Embryonic facial prominence (tissue), 1 donor: ENCODE results near the gene GRM8.

Experiments used
- DNase-seq: peaks from one replicate; pipeline ENCODE4 v3.0.0-alpha.2; 2016; ENCODE audit errors: extremely low spot score

GRM8 gene

GRCh38 chr7:126806614-126807013 is 446.1 kb downstream of the GRM8 start:
- no peak for DNase-seq

GRCh38 chr7:126805351-126805750 is 447.4 kb downstream of the GRM8 start:
- no peak for DNase-seq

GRCh38 chr7:126804604-126805003 is 448.1 kb downstream of the GRM8 start:
- DNase-seq: no peak

GRCh38 chr7:126803990-126804389 is 448.8 kb downstream of the GRM8 start:
- no peak for DNase-seq

GRCh38 chr7:126803060-126803665 is 449.6 kb downstream of the GRM8 start:
- DNase-seq: no peak

- no peak for DNase-seq
These were observed 451.0 kb downstream of the GRM8 start for GRCh38 chr7:126801733-126802132.

- no peak for DNase-seq
These were observed 453.2 kb downstream of the GRM8 start for GRCh38 chr7:126799541-126799940.

- no peak for DNase-seq
These were observed 460.2 kb downstream of the GRM8 start for GRCh38 chr7:126792521-126792920.

GRCh38 chr7:126791306-126791705 is 461.4 kb downstream of the GRM8 start:
- DNase-seq: no peak

- DNase-seq: no peak
These were observed 462.0 kb downstream of the GRM8 start for GRCh38 chr7:126790763-126791162.

GRCh38 chr7:126783613-126784012 is 469.1 kb downstream of the GRM8 start:
- no peak for DNase-seq

- no peak for DNase-seq
These were observed 471.7 kb downstream of the GRM8 start for GRCh38 chr7:126780993-126781392.

- DNase-seq: no peak
These were observed 474.6 kb downstream of the GRM8 start for GRCh38 chr7:126778101-126778500.

GRCh38 chr7:126776498-126776897 is 476.2 kb downstream of the GRM8 start:
- DNase-seq: no peak

- no peak for DNase-seq
These were observed 478.7 kb downstream of the GRM8 start for GRCh38 chr7:126774077-126774476.

- no peak for DNase-seq
These were observed 483.9 kb downstream of the GRM8 start for GRCh38 chr7:126768836-126769235.

- DNase-seq: no peak
These were observed 491.7 kb downstream of the GRM8 start for GRCh38 chr7:126760914-126761577.

GRCh38 chr7:126755381-126755780 is 497.4 kb downstream of the GRM8 start:
- no peak for DNase-seq

GRCh38 chr7:126750207-126750911 is 502.4 kb downstream of the GRM8 start:
- DNase-seq: no peak

GRCh38 chr7:126728967-126729366 is 523.8 kb downstream of the GRM8 start:
- DNase-seq: no peak

GRCh38 chr7:126727930-126728391 is 524.8 kb downstream of the GRM8 start:
- no peak for DNase-seq

- no peak for DNase-seq
These were observed 528.7 kb downstream of the GRM8 start for GRCh38 chr7:126723966-126724544.

GRCh38 chr7:126720232-126720631 is 532.5 kb downstream of the GRM8 start:
- no peak for DNase-seq
